ENCODE measurements around the gene BHLHE23. TPM values are rescaled to one million over a fixed set of nuclear protein-coding genes. Genes with fewer than 3 reads are reported as not detected.

The BHLHE23 gene
- total RNA-seq, 1 donor from 2014 or later, result not detected

DNA sequence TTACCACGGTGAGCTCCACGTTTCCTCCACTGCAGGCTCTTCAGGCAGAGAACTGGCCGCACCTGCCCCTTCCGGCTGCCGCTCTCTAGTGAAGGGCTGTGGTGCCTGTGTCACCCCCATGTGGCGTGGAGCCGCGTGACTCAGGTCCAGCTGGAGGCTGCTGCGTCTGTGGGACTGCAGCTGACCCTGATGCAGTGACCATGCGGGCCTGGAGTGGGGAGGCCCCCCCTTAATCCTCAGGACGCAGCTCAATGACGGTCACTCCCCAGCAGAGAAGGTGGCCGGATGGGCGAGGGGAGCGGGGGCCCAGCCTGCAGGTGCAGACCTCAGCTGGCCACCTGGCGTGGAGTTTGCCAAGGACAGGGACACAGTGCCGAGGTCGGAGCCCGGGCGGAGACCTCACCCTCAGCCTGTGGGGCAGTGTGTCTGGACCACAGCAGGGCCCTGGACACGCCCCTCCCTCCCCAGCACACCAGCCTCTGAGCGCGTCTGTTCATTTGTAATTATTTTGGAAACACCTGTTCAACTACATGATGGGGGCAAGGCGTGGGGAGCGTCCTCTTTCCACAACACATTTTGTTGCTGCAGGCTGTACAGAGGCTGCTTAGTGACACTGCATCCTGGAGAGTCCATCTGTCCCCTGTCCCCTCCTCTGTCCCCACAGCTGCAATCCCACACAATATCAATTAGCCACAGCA is 10.7 kb downstream of the BHLHE23 start:
- Mint-ChIP-seq H3K9me3 (no peaks in the 10 kb centered on the region), H3K27me3 (ENCODE audit: low read depth) (peaks cover 32% of the 10 kb centered on the region), H3K4me3 (ENCODE audit: low read depth) (no peak overlapping the region), H3K36me3 (ENCODE audit: low read depth) (no peaks in the 10 kb centered on the region), H3K4me1 (ENCODE audit: low read depth) (peaks cover 5% of the 10 kb centered on the region), H3K27ac (no peak overlapping the region)
- intact Hi-C loops (cut with micrococcal nuclease), result no loop called here
- no peak for DNase-seq (ENCODE audit: low spot score)

DNA sequence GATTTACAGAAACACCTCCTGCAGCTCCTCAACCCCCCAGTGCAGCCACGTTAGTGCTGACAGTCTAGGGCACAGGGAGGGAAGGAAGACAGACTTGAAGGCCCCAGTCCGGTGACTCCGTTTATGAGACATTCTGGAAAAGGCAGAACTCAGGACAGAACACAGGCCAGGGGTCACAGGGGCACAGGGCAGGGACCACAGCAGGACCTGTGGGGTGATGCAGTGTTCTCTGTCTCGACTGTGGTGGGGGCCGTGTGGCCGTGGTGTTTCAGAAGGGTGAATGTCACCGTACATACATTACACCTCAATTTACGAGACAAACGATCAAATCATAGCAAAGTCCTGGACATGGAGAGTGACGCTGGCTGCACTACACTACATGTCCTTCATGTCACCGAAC is 11.3 kb downstream of the BHLHE23 start:
- Mint-ChIP-seq H3K27ac (no peak overlapping the region), H3K4me3 (ENCODE audit: low read depth) (no peak overlapping the region), H3K27me3 (ENCODE audit: low read depth) (peaks cover 26% of the 10 kb centered on the region), H3K9me3 (no peaks in the 10 kb centered on the region), H3K4me1 (ENCODE audit: low read depth) (peaks cover 5% of the 10 kb centered on the region), H3K36me3 (ENCODE audit: low read depth) (no peaks in the 10 kb centered on the region)
- intact Hi-C loops (cut with micrococcal nuclease), result no loop called here
- no peak for DNase-seq (ENCODE audit: low spot score)

DNA sequence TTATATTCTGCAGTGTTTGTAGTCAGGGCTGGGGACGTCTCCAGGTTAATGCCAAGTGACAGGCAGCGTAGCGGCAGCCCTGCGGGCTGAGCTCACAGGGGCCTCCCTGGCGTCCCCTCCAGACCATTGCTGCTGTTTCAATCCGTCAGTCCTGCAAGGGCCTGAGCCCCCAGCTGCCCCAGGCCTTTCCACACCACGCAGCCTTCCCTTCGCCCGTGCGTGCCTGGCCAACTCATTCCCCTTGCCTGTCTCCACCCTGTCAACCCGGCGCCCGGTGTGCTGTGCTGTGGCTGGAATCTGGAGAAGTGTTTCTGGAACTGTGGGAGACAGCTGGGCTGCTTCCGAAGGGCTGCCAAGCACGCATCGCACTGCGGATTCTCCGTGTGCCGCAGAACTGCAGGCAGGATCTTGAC is 11.9 kb downstream of the BHLHE23 start:
- DNase-seq (ENCODE audit: low spot score), result no peak
- intact Hi-C loops (cut with micrococcal nuclease), result no loop called here
- Mint-ChIP-seq H3K27me3 (ENCODE audit: low read depth) (peaks cover 21% of the 10 kb centered on the region), H3K4me1 (ENCODE audit: low read depth) (peaks cover 4% of the 10 kb centered on the region), H3K4me3 (ENCODE audit: low read depth) (no peak overlapping the region), H3K36me3 (ENCODE audit: low read depth) (no peaks in the 10 kb centered on the region), H3K27ac (no peak overlapping the region), H3K9me3 (no peaks in the 10 kb centered on the region)

DNA sequence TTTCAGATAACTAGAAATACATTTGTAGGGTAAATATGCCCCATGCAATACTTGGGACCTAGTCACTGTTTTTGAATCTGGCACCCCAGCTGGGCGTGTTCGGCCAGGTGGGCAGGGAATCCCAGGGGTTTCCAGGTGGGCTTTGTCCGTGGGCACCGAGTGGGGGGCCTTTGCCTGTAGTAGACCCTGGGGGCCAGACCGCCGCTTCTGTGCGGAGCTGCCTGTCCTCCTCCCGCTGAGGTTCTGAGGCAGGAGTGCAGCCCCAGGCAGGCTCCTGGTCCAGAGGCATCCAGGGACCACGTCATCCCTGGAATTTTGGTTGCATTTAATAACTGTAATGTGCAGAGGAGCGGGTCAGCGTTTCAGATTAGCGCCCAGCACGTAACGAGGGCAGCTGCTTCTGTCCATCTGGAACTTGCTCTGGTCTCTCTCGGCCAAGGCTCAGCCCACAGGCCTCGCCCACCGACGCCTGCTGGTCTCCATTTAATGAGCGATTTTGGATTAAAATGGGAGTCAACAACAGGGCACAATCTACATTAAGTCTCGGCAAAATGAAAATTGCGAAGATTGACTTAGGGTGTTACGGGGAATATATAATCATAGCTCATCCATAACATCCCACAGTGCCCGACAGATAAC is 12.8 kb downstream of the BHLHE23 start:
- H3K27me3 Mint-ChIP-seq (ENCODE audit: low read depth), result peaks cover 12% of the 10 kb centered on the region
- DNase-seq (ENCODE audit: low spot score), result no peak

DNA sequence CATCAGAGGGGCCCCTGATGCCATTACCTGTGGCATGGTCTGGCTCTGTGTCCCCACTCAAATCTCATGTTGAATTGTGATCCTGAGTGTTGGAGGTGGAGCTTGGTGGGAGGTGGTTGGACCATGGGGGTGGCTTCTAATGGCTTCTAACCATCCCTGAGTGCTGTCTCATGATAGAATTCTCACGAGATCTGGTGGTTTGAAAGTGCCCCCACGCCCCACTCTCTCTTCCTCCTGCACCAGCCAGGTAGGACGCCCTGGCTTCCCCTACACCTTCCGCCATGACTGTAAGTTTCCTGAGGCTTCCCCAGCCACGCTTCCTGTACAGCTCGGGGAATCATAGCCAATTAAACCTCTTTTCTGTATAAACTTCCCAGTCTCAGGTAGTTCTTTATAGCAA is 14.9 kb downstream of the BHLHE23 start:
- H3K27ac Mint-ChIP-seq, result no peak overlapping the region
- no peaks in the 10 kb centered on the region for H3K9me3 Mint-ChIP-seq
- H3K36me3 Mint-ChIP-seq (ENCODE audit: low read depth), result no peaks in the 10 kb centered on the region
- intact Hi-C loops (cut with micrococcal nuclease), result no loop called here
- H3K27me3 Mint-ChIP-seq (ENCODE audit: low read depth), result peaks cover 2% of the 10 kb centered on the region
- DNase-seq (ENCODE audit: low spot score), result no peak
- H3K4me1 Mint-ChIP-seq (ENCODE audit: low read depth), result no peaks in the 10 kb centered on the region
- no peak overlapping the region for H3K4me3 Mint-ChIP-seq (ENCODE audit: low read depth)

More for the DNA sequence above, 12.8 kb downstream of the BHLHE23 start:
- H3K36me3 Mint-ChIP-seq (ENCODE audit: low read depth), result no peaks in the 10 kb centered on the region
- intact Hi-C loops (cut with micrococcal nuclease), result no loop called here
- H3K4me3 Mint-ChIP-seq (ENCODE audit: low read depth), result no peak overlapping the region
- H3K27ac Mint-ChIP-seq, result no peak overlapping the region
- no peaks in the 10 kb centered on the region for H3K4me1 Mint-ChIP-seq (ENCODE audit: low read depth)
- H3K9me3 Mint-ChIP-seq, result no peaks in the 10 kb centered on the region

DNA sequence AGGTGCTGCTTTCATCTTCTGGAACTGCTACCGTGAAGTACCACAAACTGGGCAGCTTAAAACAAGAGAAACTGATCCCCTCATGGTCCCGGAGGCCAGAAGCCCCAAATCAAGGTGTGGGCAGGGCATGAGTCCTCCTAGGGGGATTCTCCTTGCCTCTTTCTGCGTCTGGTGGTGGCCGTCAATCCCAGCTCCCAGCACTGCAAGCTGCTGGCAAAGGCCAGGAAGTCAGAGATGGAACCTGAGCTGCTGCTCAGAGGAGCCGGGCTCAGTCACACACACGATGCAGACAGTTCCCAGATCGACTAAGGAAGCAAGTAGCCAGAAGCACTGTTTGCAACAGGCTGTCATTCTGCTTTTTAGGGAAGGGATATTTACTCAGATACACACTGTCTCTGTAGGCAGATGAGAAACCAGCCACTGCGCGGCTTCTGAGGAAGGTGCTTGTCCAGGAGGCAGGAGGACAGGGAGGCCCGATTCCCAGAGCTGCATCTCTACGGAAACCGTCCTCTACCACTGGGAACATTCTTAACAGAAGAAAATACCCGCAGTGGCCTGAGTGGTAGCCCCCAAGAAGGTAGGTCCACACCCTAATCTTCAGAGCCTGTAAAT is 15.5 kb downstream of the BHLHE23 start:
- no peaks in the 10 kb centered on the region for H3K36me3 Mint-ChIP-seq (ENCODE audit: low read depth)
- H3K27ac Mint-ChIP-seq, result no peak overlapping the region
- peaks cover 2% of the 10 kb centered on the region for H3K27me3 Mint-ChIP-seq (ENCODE audit: low read depth)
- H3K9me3 Mint-ChIP-seq, result no peaks in the 10 kb centered on the region
- DNase-seq (ENCODE audit: low spot score), result no peak
- H3K4me3 Mint-ChIP-seq (ENCODE audit: low read depth), result no peak overlapping the region
- intact Hi-C loops (cut with micrococcal nuclease), result no loop called here
- no peaks in the 10 kb centered on the region for H3K4me1 Mint-ChIP-seq (ENCODE audit: low read depth)

DNA sequence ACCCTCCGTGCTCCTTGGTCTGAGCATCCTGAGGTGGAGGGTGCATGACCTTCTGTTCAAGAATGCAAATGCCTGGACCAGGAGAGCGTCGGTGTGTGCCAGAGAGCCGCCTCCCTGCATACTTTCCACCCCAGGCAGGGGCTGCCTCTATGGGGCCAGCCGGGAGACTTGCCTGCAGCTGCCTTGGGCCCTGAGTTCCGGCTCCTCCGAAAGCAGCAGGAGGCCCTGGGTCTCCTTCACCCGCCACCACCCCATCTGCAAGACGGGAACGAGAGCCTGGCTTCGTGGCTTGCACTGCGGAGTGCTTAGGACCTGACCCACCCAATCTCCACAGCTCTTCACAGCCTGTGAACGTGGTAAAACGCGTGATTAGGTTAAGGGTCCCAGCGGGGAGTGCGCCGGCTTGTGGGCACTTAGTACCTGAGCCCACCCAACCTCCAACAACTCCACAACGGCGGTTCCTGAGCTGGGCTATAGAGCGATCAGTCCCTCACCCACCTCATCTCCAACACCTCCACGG is 16.4 kb downstream of the BHLHE23 start:
- Mint-ChIP-seq H3K27ac (no peak overlapping the region), H3K4me1 (ENCODE audit: low read depth) (no peaks in the 10 kb centered on the region), H3K36me3 (ENCODE audit: low read depth) (no peaks in the 10 kb centered on the region), H3K4me3 (ENCODE audit: low read depth) (no peak overlapping the region), H3K27me3 (ENCODE audit: low read depth) (peaks cover 2% of the 10 kb centered on the region), H3K9me3 (no peaks in the 10 kb centered on the region)
- intact Hi-C loops (cut with micrococcal nuclease), result no loop called here
- DNase-seq (ENCODE audit: low spot score), result no peak

DNA sequence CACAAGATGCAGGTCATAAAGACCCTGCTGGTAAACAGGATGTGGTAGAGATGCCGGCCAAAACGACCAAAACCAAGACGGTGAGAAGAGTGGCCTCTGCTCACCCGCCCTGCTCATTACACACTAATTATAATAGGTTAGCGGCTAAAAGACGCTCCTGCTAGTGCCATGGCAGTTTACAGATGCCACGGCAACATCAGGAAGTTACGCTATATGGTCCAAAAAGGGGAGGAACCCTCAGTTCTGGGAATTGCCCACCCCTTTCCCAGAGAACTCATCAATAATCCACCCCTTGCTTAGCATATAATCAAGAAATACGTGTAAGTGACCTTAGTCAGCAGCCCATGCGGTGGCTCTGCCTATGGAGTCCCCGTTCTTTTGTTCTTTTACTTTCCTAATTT is 17.6 kb downstream of the BHLHE23 start:
- Mint-ChIP-seq H3K4me3 (ENCODE audit: low read depth) (peak overlapping the region; percentile 27), H3K4me1 (ENCODE audit: low read depth) (no peaks in the 10 kb centered on the region), H3K36me3 (ENCODE audit: low read depth) (no peaks in the 10 kb centered on the region), H3K9me3 (no peaks in the 10 kb centered on the region), H3K27ac (no peak overlapping the region), H3K27me3 (ENCODE audit: low read depth) (peaks cover 7% of the 10 kb centered on the region)
- intact Hi-C loops (cut with micrococcal nuclease), result no loop called here
- DNase-seq (ENCODE audit: low spot score), result no peak

DNA sequence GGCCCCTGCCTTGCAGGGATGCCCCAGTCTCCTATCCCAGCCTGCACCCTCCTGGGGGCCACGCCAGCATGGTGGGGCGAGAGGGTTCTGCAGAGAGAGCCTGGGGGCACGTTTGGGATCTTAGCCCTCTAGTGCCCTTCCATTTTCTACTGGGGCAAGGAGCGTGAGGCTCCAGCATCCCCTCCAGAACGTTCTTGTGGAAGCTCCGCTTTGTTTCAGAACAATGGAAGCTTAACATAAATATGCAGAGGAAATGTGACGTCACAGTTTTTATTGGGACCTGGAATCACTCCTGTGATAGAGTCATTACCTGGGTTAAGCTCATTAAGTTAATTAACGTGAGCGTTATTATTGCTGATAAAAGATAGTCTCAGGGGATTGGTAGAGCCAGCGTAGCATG is 19.6 kb downstream of the BHLHE23 start:
- H3K4me3 Mint-ChIP-seq (ENCODE audit: low read depth), result no peak overlapping the region
- intact Hi-C loops (cut with micrococcal nuclease), result no loop called here
- DNase-seq (ENCODE audit: low spot score), result no peak
- H3K27me3 Mint-ChIP-seq (ENCODE audit: low read depth), result peaks cover 19% of the 10 kb centered on the region
- peaks cover 3% of the 10 kb centered on the region for H3K4me1 Mint-ChIP-seq (ENCODE audit: low read depth)
- H3K36me3 Mint-ChIP-seq (ENCODE audit: low read depth), result no peaks in the 10 kb centered on the region
- no peaks in the 10 kb centered on the region for H3K9me3 Mint-ChIP-seq
- no peak overlapping the region for H3K27ac Mint-ChIP-seq

DNA sequence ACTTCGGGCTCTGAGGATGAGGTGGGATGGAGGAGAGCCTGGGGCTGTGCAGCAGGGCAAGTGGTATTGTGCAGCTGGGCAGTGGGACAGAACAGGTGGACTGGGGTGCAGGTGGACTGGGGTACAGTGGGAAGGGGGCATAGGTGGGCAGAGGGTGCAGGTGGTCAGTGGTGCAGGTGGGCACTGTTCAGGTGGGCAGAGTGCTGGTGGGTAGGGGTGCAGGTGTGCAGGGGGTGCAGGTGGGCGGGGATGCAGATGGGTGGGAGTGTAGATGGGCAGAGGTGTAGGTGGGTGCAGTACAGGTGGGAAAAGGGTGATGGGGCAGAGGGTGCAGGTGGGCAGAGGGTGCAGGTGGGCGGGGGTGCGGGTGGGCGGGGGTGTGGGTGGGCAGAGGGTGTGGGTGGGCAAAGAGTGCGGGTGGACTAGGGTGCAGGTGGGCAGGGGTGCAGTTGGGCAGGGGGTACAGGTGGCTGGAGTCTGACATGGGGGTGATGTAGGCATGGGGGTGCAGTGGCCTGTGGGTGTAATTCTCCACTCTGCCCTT is 20.4 kb downstream of the BHLHE23 start:
- no peak overlapping the region for H3K27ac Mint-ChIP-seq
- peaks cover 5% of the 10 kb centered on the region for H3K4me1 Mint-ChIP-seq (ENCODE audit: low read depth)
- no peaks in the 10 kb centered on the region for H3K9me3 Mint-ChIP-seq
- H3K36me3 Mint-ChIP-seq (ENCODE audit: low read depth), result no peaks in the 10 kb centered on the region
- no peak overlapping the region for H3K4me3 Mint-ChIP-seq (ENCODE audit: low read depth)
- intact Hi-C loops (cut with micrococcal nuclease), result no loop called here
- DNase-seq (ENCODE audit: low spot score), result no peak
- peaks cover 20% of the 10 kb centered on the region for H3K27me3 Mint-ChIP-seq (ENCODE audit: low read depth)

DNA sequence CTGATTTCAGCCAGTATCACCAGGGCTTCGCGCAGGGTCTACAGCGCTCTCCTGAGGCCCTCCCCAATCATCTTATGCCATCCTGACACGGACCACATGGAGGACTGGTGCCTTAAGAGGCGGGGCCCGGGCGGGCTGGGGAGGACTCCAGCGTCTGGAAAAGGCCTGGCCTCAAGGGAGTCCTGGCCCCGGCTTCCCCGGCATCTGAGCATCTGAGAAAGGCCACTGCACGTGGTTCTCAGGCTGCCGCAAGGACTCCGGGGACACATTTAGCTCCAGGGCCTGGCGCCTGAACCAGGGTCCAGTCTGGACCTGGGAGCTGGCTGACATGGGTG is 21.4 kb downstream of the BHLHE23 start:
- H3K36me3 Mint-ChIP-seq (ENCODE audit: low read depth), result no peaks in the 10 kb centered on the region
- no peaks in the 10 kb centered on the region for H3K9me3 Mint-ChIP-seq
- intact Hi-C loops (cut with micrococcal nuclease), result no loop called here
- peaks cover 8% of the 10 kb centered on the region for H3K4me1 Mint-ChIP-seq (ENCODE audit: low read depth)
- H3K27me3 Mint-ChIP-seq (ENCODE audit: low read depth), result peaks cover 27% of the 10 kb centered on the region
- no peak overlapping the region for H3K27ac Mint-ChIP-seq
- no peak overlapping the region for H3K4me3 Mint-ChIP-seq (ENCODE audit: low read depth)
- no peak for DNase-seq (ENCODE audit: low spot score)

DNA sequence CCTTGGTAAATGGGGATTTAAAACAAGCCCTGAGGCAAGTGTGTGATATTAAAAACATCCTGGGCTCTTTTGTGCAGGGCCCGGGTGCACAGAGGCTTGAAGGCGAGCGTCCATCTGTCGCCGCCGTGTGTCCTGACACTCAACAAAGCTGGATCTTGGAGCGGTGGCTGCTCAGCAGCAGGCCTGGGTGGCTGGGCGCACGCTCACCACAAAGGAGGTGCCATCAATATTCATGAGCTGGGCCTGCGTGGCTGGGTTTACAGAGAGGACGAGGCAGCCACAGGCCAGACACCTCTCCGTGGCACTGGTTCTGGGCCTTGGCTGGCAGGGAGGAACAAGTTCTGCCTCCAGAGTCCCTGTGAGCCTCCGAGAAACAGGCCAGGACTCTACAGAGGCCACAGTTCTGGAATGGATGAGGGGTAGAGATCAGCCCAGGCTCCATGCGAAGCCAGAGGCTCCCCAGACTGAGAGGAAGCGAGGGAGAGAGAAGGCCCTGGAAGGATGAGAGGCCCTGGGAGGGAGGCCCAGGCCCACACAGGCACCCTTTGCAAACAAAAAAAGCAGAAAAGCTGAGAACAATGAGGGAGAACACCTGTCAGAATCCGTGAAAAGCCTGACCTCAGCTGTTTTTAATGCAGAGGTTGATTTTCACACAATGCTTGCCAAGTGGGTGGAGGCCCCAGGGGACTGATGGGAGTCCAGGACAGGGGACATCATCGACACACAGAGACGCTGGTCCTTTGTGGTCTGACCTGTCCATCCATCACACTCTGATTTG is 21.9 kb downstream of the BHLHE23 start:
- peaks cover 8% of the 10 kb centered on the region for H3K4me1 Mint-ChIP-seq (ENCODE audit: low read depth)
- H3K27me3 Mint-ChIP-seq (ENCODE audit: low read depth), result peaks cover 33% of the 10 kb centered on the region
- intact Hi-C loops (cut with micrococcal nuclease), result no loop called here
- no peaks in the 10 kb centered on the region for H3K36me3 Mint-ChIP-seq (ENCODE audit: low read depth)
- H3K4me3 Mint-ChIP-seq (ENCODE audit: low read depth), result no peak overlapping the region
- DNase-seq (ENCODE audit: low spot score), result no peak
- no peak overlapping the region for H3K27ac Mint-ChIP-seq
- H3K9me3 Mint-ChIP-seq, result no peaks in the 10 kb centered on the region
